ENCODE measurements around the gene PKP2. TPM values are rescaled to one million over a fixed set of nuclear protein-coding genes. Genes with fewer than 3 reads are reported as not detected.

Gene PKP2
- total and polyA plus RNA-seq, 2 donors from 2014 or later: 4.3 to 7.6 TPM

DNA sequence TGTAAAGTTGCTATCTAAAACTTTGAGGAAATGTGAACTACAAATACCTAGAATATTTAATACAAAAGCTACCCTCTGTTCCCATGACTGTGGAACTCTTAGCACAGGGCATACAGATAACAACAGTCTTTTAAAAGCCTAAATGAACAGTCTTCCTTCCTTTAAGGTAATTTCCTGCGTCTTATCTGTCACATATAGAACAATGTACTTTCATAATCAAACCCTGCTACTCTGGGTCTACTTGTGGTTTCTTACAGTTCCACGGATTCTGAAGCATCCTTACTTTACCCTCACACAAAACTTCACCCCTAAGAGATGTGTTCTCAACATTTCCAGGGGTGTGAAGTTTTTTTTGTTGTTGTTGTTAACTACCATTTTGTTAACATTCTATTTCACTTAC, 5.1 kb downstream of the PKP2 start:
- Histone ChIP-seq H3K4me3 (ENCODE audit: low read length in 3 of 3) (no peak overlapping the region), H3K9me3 (ENCODE audit: control insufficient read depth in 2 of 3, insufficient read depth in 1 of 3, low read length in 3 of 3) (no peaks in the 10 kb centered on the region), H3K36me3 (ENCODE audit: control insufficient read depth in 2 of 3, insufficient read depth in 3 of 3, low read length in 3 of 3) (no peaks in the 10 kb centered on the region), H3K27me3 (ENCODE audit: control insufficient read depth, insufficient read depth, low read length) (no peaks in the 10 kb centered on the region), H3K9ac (ENCODE audit: low read length in 3 of 3) (no peak overlapping the region), H3K4me1 (ENCODE audit: control insufficient read depth in 2 of 3, insufficient read depth in 2 of 3, low read depth in 1 of 3, low read length in 3 of 3) (peaks cover 0 to 2% (median 0%) of the 10 kb centered on the region in 3 donors), H3K27ac (ENCODE audit: low read depth in 2 of 2, low read length in 2 of 2) (no peak overlapping the region)
- TF ChIP-seq, protein P1, sequence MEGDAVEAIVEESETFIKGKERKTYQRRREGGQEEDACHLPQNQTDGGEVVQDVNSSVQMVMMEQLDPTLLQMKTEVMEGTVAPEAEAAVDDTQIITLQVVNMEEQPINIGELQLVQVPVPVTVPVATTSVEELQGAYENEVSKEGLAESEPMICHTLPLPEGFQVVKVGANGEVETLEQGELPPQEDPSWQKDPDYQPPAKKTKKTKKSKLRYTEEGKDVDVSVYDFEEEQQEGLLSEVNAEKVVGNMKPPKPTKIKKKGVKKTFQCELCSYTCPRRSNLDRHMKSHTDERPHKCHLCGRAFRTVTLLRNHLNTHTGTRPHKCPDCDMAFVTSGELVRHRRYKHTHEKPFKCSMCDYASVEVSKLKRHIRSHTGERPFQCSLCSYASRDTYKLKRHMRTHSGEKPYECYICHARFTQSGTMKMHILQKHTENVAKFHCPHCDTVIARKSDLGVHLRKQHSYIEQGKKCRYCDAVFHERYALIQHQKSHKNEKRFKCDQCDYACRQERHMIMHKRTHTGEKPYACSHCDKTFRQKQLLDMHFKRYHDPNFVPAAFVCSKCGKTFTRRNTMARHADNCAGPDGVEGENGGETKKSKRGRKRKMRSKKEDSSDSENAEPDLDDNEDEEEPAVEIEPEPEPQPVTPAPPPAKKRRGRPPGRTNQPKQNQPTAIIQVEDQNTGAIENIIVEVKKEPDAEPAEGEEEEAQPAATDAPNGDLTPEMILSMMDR (IDR thresholded peaks at IDR 0.05; ENCODE audit: borderline replicate concordance, extremely low read depth, insufficient read depth): no peak
- intact Hi-C loops (cut with DNase I): no loop called here
- no peak for DNase-seq
- FAIRE-seq: no peak

DNA sequence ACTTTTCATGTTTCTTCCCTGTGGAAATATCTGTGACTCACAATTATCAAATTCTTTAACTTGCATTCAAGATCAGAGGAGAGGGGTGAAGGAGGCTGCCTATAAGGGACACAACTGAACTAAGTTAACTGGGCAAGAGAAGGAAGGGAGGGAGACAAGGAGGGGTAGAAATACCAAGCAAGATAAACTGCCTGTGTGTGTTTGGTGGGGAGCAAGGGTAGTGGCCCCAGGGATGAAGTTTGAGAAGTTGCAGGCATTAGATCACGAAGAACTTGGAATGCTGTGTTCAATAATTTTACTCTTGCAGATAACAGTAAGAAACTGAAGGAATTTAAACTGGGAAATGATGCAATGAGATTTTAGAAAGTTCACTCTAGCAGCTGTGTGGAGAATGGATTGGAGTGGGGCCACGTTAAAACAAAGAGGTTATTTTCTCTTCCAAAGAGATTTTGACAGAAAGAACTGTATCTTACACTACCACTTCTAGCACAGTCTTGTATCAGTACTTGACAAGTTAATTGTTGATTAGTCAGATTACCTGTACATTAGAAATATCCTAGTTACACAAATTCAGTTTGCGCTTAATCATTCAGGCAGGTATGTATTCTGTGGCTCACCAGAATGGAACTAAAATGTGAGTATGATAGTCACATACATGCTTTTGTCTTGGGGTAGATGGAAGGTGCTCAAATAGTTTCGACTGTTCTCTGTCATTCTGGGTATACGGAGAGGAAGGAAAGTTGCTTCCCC, 7.4 kb downstream of the PKP2 start:
- TF ChIP-seq, protein P1 (IDR thresholded peaks at IDR 0.05; ENCODE audit: borderline replicate concordance, extremely low read depth, insufficient read depth): no peak
- no peak overlapping the region for H3K27ac ChIP-seq (ENCODE audit: low read depth in 2 of 2, low read length in 2 of 2)
- no peak for DNase-seq

DNA sequence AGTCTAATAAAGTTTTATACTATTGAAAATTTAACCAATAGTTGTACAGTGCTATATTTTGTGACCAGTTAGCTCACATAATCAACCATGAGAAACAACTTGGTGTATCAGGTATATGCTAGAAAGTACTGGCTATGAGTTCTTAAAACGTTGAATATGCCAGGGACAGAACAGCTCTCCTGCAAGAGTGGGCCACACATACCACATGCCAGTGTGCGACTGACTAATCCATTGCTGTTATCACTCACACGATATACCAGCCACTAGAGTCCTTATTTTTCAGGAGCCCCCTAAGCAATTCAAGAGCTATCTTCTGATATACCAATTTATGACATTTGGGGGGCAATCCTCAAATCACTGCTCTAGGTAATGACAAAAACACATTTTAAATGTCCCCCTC, 9.5 kb downstream of the PKP2 start:
- no peak for FAIRE-seq

More for the DNA sequence above, 7.4 kb downstream of the PKP2 start:
- H3K9me3 ChIP-seq (ENCODE audit: control insufficient read depth in 2 of 3, insufficient read depth in 1 of 3, low read length in 3 of 3): no peaks in the 10 kb centered on the region
- no peak overlapping the region for H3K9ac ChIP-seq (ENCODE audit: low read length in 3 of 3)
- peaks cover 0 to 2% (median 0%) of the 10 kb centered on the region in 3 donors for H3K4me1 ChIP-seq (ENCODE audit: control insufficient read depth in 2 of 3, insufficient read depth in 2 of 3, low read depth in 1 of 3, low read length in 3 of 3)
- no peak overlapping the region for H3K4me3 ChIP-seq (ENCODE audit: low read length in 3 of 3)
- FAIRE-seq: no peak
- no peaks in the 10 kb centered on the region for H3K27me3 ChIP-seq (ENCODE audit: control insufficient read depth, insufficient read depth, low read length)
- H3K36me3 ChIP-seq (ENCODE audit: control insufficient read depth in 2 of 3, insufficient read depth in 3 of 3, low read length in 3 of 3): no peaks in the 10 kb centered on the region
- intact Hi-C loops (cut with DNase I): no loop called here

More for the DNA sequence above, 9.5 kb downstream of the PKP2 start:
- H3K36me3 ChIP-seq (ENCODE audit: control insufficient read depth in 2 of 3, insufficient read depth in 3 of 3, low read length in 3 of 3): no peaks in the 10 kb centered on the region
- TF ChIP-seq, protein P1 (IDR thresholded peaks at IDR 0.05; ENCODE audit: borderline replicate concordance, extremely low read depth, insufficient read depth): no peak
- no peak overlapping the region for H3K9ac ChIP-seq (ENCODE audit: low read length in 3 of 3)
- no peaks in the 10 kb centered on the region for H3K27me3 ChIP-seq (ENCODE audit: control insufficient read depth, insufficient read depth, low read length)
- DNase-seq: no peak
- no peaks in the 10 kb centered on the region for H3K9me3 ChIP-seq (ENCODE audit: control insufficient read depth in 2 of 3, insufficient read depth in 1 of 3, low read length in 3 of 3)
- intact Hi-C loops (cut with DNase I): no loop called here
- no peaks in the 10 kb centered on the region for H3K4me1 ChIP-seq (ENCODE audit: control insufficient read depth in 2 of 3, insufficient read depth in 2 of 3, low read depth in 1 of 3, low read length in 3 of 3)
- no peak overlapping the region for H3K27ac ChIP-seq (ENCODE audit: low read depth in 2 of 2, low read length in 2 of 2)
- H3K4me3 ChIP-seq (ENCODE audit: low read length in 3 of 3): no peak overlapping the region
